K562 (cell line): ENCODE data around the gene FRMD7. TPM values are rescaled to one million over a fixed set of nuclear protein-coding genes. Genes with fewer than 3 reads are reported as not detected.

ENCODE experiments used
- ATAC-seq: fragments of 200-7000 bp; cut with Tn5 transposase; 3 replicates; pipeline ENCODE4 v1.9.1; 2020; ENCODE audit warnings: moderate library complexity
- BruUV-seq: library from RNA; stranded (reverse); fragments of 400-500 nt; replicated peaks from 2 replicates; lab custom pipeline; 2021; lab: Mats Ljungman, UMichigan
- CTCF ChIA-PET: fragments of 300-600 bp; formaldehyde crosslinking; extraction: SDS; loops from one replicate; lab custom pipeline; 2021; ENCODE audit warnings: low intra/inter-chr PET ratio; lab: Yijun Ruan, JAX
- POLR2A ChIA-PET: fragments of 300-600, 350-650 bp; sonication (Branson Sonifier 250); formaldehyde crosslinking; extraction: SDS; loops from one replicate; lab custom pipeline; 2021; ENCODE audit warnings: antibody characterized with exemption, inconsistent platforms; lab: Yijun Ruan, JAX
- DNase-seq, 4 experiments: peaks; one replicate each; pipeline versions ENCODE4 v3.0.0 to v3.0.0-alpha.2; 2011 to 2018; ENCODE audit warnings: low spot score in 3 of 4, mixed read lengths in 3 of 4; ENCODE audit errors: extremely low read depth in 1 of 4
- FAIRE-seq: peaks from 2 replicates; lab custom pipeline; 2011; peaks lifted over from hg19 to GRCh38; lab: Jason Lieb, UNC
- H2AFZ ChIP-seq: 2 replicates; pipeline ENCODE4 v1.6.0; 2011; ENCODE audit warnings: low read depth, low read length, control low read depth, inconsistent platforms
- H3K27ac ChIP-seq: fragments of 200-600 bp; 3 replicates; pipeline ENCODE4 v1.8.0; 2011; ENCODE audit warnings: low read depth, mild to moderate bottlenecking, control low read depth, inconsistent platforms, low read length, moderate library complexity, mixed read lengths; ENCODE audit errors: extremely low read depth
- H3K27me3 ChIP-seq, 2 experiments: fragments of 300-600 bp in 1 of 2; 2 replicates in 1 of 2; 3 replicates in 1 of 2; pipeline versions ENCODE4 v1.6.0 to v1.8.0; 2011; ENCODE audit warnings: inconsistent platforms in 2 of 2, low read length in 2 of 2, mild to moderate bottlenecking in 1 of 2, mixed read lengths in 1 of 2, moderate library complexity in 1 of 2; ENCODE audit not compliant: control insufficient read depth in 2 of 2, insufficient read depth in 2 of 2
- H3K36me3 ChIP-seq: fragments of 300-600 bp; 3 replicates; pipeline ENCODE4 v1.8.0; 2011; ENCODE audit warnings: mild to moderate bottlenecking, low read length, inconsistent platforms; ENCODE audit not compliant: control insufficient read depth, insufficient read depth
- H3K4me1 ChIP-seq, 2 experiments: fragments of 200-600 bp in 1 of 2; replicated peaks in 1 of 2; 2 replicates in 1 of 2; 3 replicates in 1 of 2; pipeline versions ENCODE4 v1.5.1 to v1.8.0; 2011; ENCODE audit warnings: inconsistent platforms in 2 of 2, low read length in 2 of 2, mild to moderate bottlenecking in 1 of 2, mixed read lengths in 1 of 2, moderate library complexity in 1 of 2; ENCODE audit not compliant: control insufficient read depth in 2 of 2, insufficient read depth in 2 of 2
- H3K4me2 ChIP-seq: 2 replicates; pipeline ENCODE4 v1.6.1; 2011; ENCODE audit warnings: low read length, control low read depth, inconsistent platforms, mixed read lengths; ENCODE audit not compliant: insufficient read depth
- H3K4me3 ChIP-seq: fragments of 200-600 bp; sonication (generic), shearing (Covaris generic); 2 replicates; pipeline ENCODE4 v1.5.1; 2016; ENCODE audit warnings: control low read depth, inconsistent platforms
- H3K79me2 ChIP-seq: fragments of 200-600 bp; 3 replicates; pipeline ENCODE4 v1.8.0; 2011; ENCODE audit warnings: low read length, inconsistent platforms; ENCODE audit not compliant: control insufficient read depth, insufficient read depth
- H3K9ac ChIP-seq, 2 experiments: 2 replicates each; pipeline versions ENCODE4 v1.6.0 to v1.6.1; 2011; ENCODE audit warnings: low read depth in 2 of 2, low read length in 2 of 2, control low read depth in 1 of 2, inconsistent platforms in 1 of 2, mild to moderate bottlenecking in 1 of 2, mixed read lengths in 1 of 2; ENCODE audit not compliant: insufficient read depth in 1 of 2
- H3K9me1 ChIP-seq: one replicate; pipeline ENCODE4 v1.6.0; 2011; ENCODE audit warnings: inconsistent platforms, mild to moderate bottlenecking, low read length, moderate library complexity; ENCODE audit not compliant: control insufficient read depth, insufficient read depth
- H3K9me3 ChIP-seq: replicated peaks from 2 replicates; pipeline ENCODE4 v1.5.1; 2011; ENCODE audit warnings: low read depth, low read length, inconsistent platforms; ENCODE audit not compliant: control insufficient read depth, insufficient read depth
- H4K20me1 ChIP-seq: replicated peaks from 2 replicates; pipeline ENCODE4 v1.6.1; 2011; ENCODE audit warnings: low read length, inconsistent platforms, mixed read lengths; ENCODE audit not compliant: control insufficient read depth, insufficient read depth
- CBX1 ChIP-seq: sonication (generic); IDR thresholded peaks from 2 replicates; pipeline ENCODE4 v1.6.1; 2016; ENCODE audit warnings: antibody characterized with exemption, low read depth, mild to moderate bottlenecking
- HDAC6 ChIP-seq: IDR thresholded peaks from 2 replicates; pipeline ENCODE4 v1.6.1; 2012; ENCODE audit warnings: low read depth, mild to moderate bottlenecking, control low read depth, inconsistent platforms, low read length, moderate library complexity
- ILF3 ChIP-seq: fragments of 450-650 bp; IDR thresholded peaks from 2 replicates; pipeline ENCODE4 v1.6.1; 2018; ENCODE audit warnings: antibody characterized with exemption, mild to moderate bottlenecking, moderate library complexity, borderline replicate concordance
- KAT7 ChIP-seq: sonication (generic); formaldehyde crosslinking; IDR thresholded peaks from 2 replicates; pipeline ENCODE4 v1.8.0; 2022; ENCODE audit warnings: missing genetic modification reagents, mild to moderate bottlenecking, borderline replicate concordance
- NFATC3 ChIP-seq: fragments of 450-650 bp; IDR thresholded peaks from 2 replicates; pipeline ENCODE4 v1.6.1; 2017; ENCODE audit warnings: mild to moderate bottlenecking
- PTBP1 ChIP-seq: fragments of 200-400 bp; formaldehyde crosslinking; IDR thresholded peaks from 2 replicates; pipeline ENCODE4 v1.6.1; 2017; ENCODE audit warnings: low read depth, low read length
- RBM39 ChIP-seq: fragments of 200-400 bp; formaldehyde crosslinking; optimal IDR thresholded peaks from 2 replicates; pipeline ENCODE3; 2018; ENCODE audit warnings: low read depth, low read length
- ZNF561 ChIP-seq: fragments of 450-650 bp; formaldehyde crosslinking; conservative IDR thresholded peaks from 2 replicates; pipeline ENCODE4 v1.4.0; 2020; ENCODE audit warnings: mild to moderate bottlenecking, moderate library complexity
- WGBS: fragments of 100-300 bp; shearing (Covaris generic); methylation state at CpG from one replicate; pipeline ENCODE4 v1.1.6; 2016; ENCODE audit warnings: low coverage, mixed read lengths; ENCODE audit not compliant: insufficient coverage; ENCODE audit errors: missing lambda C conversion rate; 5-methylcytosine and 5-hydroxymethylcytosine counted together
- in situ Hi-C: fragments of 300-500 bp; cut with MboI; formaldehyde crosslinking; loops from 4 replicates; pipeline ENCODE4 v1.15.0; 2018; ENCODE audit warnings: inconsistent platforms, mixed read lengths
- intact Hi-C: fragments of 100-400 bp; cut with micrococcal nuclease; formaldehyde crosslinking; loops from 2 replicates; pipeline ENCODE4 v1.14.2; 2022
- polyA plus RNA-seq, 8 experiments: library from polyadenylated mRNA; depleted of rRNA in 4 of 8; stranded (reverse) in 5 of 8; unstranded in 3 of 8; fragments of >200 nt; fragmentation: Nextera tagmentation in 2 of 8; fragmentation: Illumina TruSeq in 1 of 8; extraction: Ambion mirVana in 2 of 8; extraction: Trizol in 1 of 8; gene quantifications; 2 replicates each; pipeline versions ENCODE4 v1.2.1 to v1.2.3, GENCODE V29; 2011 to 2014; ENCODE audit warnings: inconsistent platforms in 1 of 8, missing spikeins in 1 of 8
- total RNA-seq, 7 experiments: library from RNA; depleted of rRNA in 6 of 7; stranded (reverse); fragments of >200 nt in 6 of 7; fragmentation: Illumina TruSeq in 2 of 7; extraction: Trizol in 2 of 7; gene quantifications; 2 replicates each; pipeline versions ENCODE4 v1.2.1 to v1.2.3, GENCODE V29; 2011 to 2021; ENCODE audit warnings: low replicate concordance in 1 of 7
- TF ChIP-seq, protein P1 (sequence below): sonication (generic); formaldehyde crosslinking; IDR thresholded peaks from 2 replicates; pipeline ENCODE4 v1.8.0; 2022; ENCODE audit warnings: missing genetic modification reagents, mild to moderate bottlenecking, moderate library complexity, borderline replicate concordance
- TF ChIP-seq, protein P2 (sequence below): IDR thresholded peaks from 2 replicates; pipeline ENCODE4 v1.6.1; 2012; ENCODE audit warnings: low read depth, low read length, improper control_type of control experiment, borderline replicate concordance
- TF ChIP-seq, protein P3 (sequence below): fragments of 200-800 bp; sonication (Bioruptor generic); IDR thresholded peaks from 2 replicates; pipeline ENCODE4 v1.6.1; 2017; ENCODE audit warnings: missing genetic modification characterization, missing compliant biosample characterization

FRMD7 gene
- total and polyA plus RNA-seq, 9 of the 15 experiments (the other 6 are each of a cell fraction or from before 2014, with no cell fraction given): 0.06 to 0.09 TPM; not detected in 7

DNA sequence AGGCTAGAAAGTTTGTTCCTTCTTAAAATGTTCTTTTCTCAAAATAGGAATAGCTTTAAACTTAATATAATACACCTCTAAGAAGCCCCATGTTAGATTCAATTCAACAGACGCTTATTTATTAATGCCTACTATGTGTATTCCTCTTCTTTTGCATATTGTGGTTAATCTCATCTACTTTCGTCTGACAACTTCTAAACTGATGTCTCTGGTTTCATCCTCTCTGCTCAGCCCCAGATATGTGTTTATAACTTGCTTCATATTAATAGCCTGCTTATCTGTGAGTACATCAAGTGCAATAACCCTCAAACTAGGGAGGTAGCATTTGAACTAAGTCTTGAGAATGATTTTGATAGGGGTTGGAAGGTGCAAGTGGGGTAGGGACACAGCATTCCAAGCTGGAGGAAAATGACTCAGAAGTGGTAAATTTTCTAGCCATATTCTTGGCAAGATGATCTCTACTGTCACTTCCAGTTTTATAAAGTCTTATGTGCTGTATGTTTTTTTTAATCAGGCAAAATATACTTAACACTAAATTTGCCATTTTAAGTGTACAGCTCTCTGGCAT, 67.8 kb downstream of the FRMD7 start:
- POLR2A ChIA-PET: no interaction called here

DNA sequence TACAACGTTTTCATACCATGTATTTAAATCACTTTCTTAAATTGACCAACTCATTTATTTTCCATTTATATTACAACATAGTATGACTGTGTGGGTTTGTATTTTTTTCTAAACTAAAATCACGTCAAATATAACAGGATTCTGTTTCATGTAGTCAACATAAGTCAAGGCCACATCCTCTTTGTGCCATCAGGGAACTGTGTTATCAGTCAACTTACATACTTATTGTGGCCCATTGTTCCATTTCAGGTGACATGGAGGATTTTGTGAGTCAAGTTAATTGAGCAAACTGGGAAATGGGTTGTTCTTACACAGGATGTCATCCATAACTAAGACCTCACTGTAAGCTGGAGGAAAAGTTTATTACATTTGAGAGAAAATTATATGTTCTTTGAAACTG, 68.8 kb downstream of the FRMD7 start:
- Histone ChIP-seq H3K27ac (no peak overlapping the region), H2AFZ (no peak overlapping the region), H3K9me3 (no peaks in the 10 kb centered on the region), H3K4me3 (no peak overlapping the region), H3K36me3 (peaks cover 74% of the 10 kb centered on the region), H3K4me2 (no peak overlapping the region), H3K4me1 (no peaks in the 10 kb centered on the region), H3K27me3 (no peaks in the 10 kb centered on the region), H3K79me2 (peaks cover 40% of the 10 kb centered on the region), H3K9me1 (no peaks in the 10 kb centered on the region), H3K9ac (no peak overlapping the region), H4K20me1 (no peaks in the 10 kb centered on the region)
- no peak for FAIRE-seq
- no peak for ATAC-seq
- in situ Hi-C loops (no loop called here), intact Hi-C loops (no loop called here)
- POLR2A ChIA-PET: no interaction called here
- CTCF ChIA-PET: no interaction called here
- BruUV-seq: no TSS peak
- 76% methylated on average over 2 of the region's 2 CpGs for WGBS
- no peak for DNase-seq
- TF ChIP-seq PTBP1 (no peak), ILF3 (no peak), NFATC3 (no peak), KAT7 (no peak), RBM39 (no peak), ZNF561 (no peak), HDAC6 (no peak), CBX1 (no peak)
- TF ChIP-seq, protein P1, sequence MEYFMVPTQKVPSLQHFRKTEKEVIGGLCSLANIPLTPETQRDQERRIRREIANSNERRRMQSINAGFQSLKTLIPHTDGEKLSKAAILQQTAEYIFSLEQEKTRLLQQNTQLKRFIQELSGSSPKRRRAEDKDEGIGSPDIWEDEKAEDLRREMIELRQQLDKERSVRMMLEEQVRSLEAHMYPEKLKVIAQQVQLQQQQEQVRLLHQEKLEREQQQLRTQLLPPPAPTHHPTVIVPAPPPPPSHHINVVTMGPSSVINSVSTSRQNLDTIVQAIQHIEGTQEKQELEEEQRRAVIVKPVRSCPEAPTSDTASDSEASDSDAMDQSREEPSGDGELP (CRISPR knock-in tag): no peak
- TF ChIP-seq, protein P2, sequence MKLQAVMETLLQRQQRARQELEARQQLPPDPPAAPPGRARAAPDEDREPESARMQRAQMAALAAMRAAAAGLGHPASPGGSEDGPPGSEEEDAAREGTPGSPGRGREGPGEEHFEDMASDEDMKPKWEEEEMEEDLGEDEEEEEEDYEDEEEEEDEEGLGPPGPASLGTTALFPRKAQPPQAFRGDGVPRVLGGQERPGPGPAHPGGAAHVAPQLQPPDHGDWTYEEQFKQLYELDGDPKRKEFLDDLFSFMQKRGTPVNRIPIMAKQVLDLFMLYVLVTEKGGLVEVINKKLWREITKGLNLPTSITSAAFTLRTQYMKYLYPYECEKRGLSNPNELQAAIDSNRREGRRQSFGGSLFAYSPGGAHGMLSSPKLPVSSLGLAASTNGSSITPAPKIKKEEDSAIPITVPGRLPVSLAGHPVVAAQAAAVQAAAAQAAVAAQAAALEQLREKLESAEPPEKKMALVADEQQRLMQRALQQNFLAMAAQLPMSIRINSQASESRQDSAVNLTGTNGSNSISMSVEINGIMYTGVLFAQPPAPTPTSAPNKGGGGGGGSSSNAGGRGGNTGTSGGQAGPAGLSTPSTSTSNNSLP: no peak

More for the DNA sequence above, 67.8 kb downstream of the FRMD7 start:
- Histone ChIP-seq H3K79me2 (peaks cover 33% of the 10 kb centered on the region), H3K4me2 (no peak overlapping the region), H2AFZ (no peak overlapping the region), H3K27me3 (no peaks in the 10 kb centered on the region), H3K4me1 (no peaks in the 10 kb centered on the region), H4K20me1 (no peaks in the 10 kb centered on the region), H3K9me3 (no peaks in the 10 kb centered on the region), H3K4me3 (no peak overlapping the region), H3K9ac (no peak overlapping the region), H3K9me1 (no peaks in the 10 kb centered on the region), H3K27ac (no peak overlapping the region), H3K36me3 (peaks cover 67% of the 10 kb centered on the region)
- in situ Hi-C loops (no loop called here), intact Hi-C loops (no loop called here)
- 75% methylated on average over 2 of the region's 2 CpGs for WGBS
- no TSS peak for BruUV-seq
- DNase-seq: no peak
- TF ChIP-seq, protein P3, sequence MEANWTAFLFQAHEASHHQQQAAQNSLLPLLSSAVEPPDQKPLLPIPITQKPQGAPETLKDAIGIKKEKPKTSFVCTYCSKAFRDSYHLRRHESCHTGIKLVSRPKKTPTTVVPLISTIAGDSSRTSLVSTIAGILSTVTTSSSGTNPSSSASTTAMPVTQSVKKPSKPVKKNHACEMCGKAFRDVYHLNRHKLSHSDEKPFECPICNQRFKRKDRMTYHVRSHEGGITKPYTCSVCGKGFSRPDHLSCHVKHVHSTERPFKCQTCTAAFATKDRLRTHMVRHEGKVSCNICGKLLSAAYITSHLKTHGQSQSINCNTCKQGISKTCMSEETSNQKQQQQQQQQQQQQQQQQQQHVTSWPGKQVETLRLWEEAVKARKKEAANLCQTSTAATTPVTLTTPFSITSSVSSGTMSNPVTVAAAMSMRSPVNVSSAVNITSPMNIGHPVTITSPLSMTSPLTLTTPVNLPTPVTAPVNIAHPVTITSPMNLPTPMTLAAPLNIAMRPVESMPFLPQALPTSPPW (CRISPR knock-in tag): no peak
- CTCF ChIA-PET: no interaction called here
- ATAC-seq: no peak
- FAIRE-seq: no peak
